SU-DHL-6 (cell line): ENCODE data around the gene VPS9D1.

Experiments used
- CTCF ChIP-seq: fragments of 200-600 bp; sonication (generic); IDR thresholded peaks from one replicate; pipeline ENCODE4 v1.5.1; 2017; ENCODE audit warnings: antibody characterized with exemption, mild to moderate bottlenecking, low read length, moderate library complexity; ENCODE audit not compliant: insufficient read depth, poor library complexity, severe bottlenecking
- EZH2phosphoT487 ChIP-seq: fragments of 200-600 bp; sonication (generic), shearing (Covaris generic); conservative IDR thresholded peaks from 2 replicates; pipeline ENCODE4 v1.6.1; 2018; ENCODE audit warnings: mild to moderate bottlenecking, antibody characterized with exemption, low read length, moderate library complexity, mixed read lengths

DNA sequence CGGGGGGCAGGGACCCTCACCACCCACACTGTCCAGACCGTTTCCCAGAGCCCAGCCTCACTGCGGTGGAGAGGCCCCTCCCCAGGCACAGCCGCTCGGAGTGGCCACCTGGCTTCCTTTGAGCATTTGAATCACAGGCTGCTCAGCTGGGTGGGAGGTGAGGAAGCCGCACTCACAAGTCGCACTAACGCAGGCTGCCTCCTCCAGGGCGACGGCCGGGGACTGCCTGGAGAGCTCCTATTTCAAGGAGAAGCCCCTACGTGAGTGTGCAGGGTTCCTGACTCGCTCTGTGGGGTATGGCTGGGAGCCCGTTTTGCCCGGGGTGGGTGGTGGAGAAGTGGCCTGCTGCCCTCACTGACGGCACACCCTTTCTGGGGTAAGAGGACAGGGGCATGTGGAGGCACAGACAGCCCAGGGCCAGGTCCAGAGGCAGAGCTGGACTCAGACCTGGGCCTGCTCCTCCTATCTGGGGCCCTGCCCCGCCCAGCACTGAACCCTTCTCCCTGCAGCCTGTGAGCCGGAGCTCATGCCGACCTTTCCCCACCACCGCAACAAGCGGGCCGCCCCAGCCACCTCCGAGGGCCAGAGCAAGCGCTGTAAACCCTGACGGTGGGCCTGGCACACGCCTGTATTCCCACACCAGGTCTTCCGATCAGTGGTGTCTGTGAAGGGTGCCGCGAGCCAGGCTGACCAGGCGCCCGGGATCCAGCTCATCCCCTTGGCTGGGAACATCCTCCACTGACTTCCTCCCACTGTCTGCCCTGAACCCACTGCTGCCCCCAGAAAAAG lies 25.4 kb downstream of the VPS9D1 start:
- TF ChIP-seq CTCF (no peak), EZH2phosphoT487 (no peak)
